HCT116 (cell line): ENCODE results near the gene E4F1. TPM values are rescaled to one million over a fixed set of nuclear protein-coding genes. Genes with fewer than 3 reads are reported as not detected.
A peak's percentile ranks its signal among the peaks of the same experiment; 100 is the strongest.

Source experiments
- ATAC-seq: fragments of 200-7000 bp; cut with Tn5 transposase; 2 replicates; pipeline ENCODE4 v1.9.1; 2020; ENCODE audit warnings: mild to moderate bottlenecking, moderate library complexity
- BruUV-seq: library from RNA; stranded (reverse); fragments of 400-500 nt; replicated peaks from 2 replicates; lab custom pipeline; 2021; lab: Mats Ljungman, UMichigan
- CTCF ChIA-PET: fragments of 300-600 bp; sonication (Branson Sonifier 250); formaldehyde crosslinking; loops from one replicate; lab custom pipeline; 2021; ENCODE audit warnings: antibody characterized with exemption; lab: Charles Lee
- POLR2A ChIA-PET: fragments of 300-600, 350-600 bp; sonication (Branson Sonifier 250); formaldehyde crosslinking; loops from one replicate; lab custom pipeline; 2021; ENCODE audit warnings: antibody characterized with exemption; lab: Charles Lee
- RAD21 ChIA-PET, 2 experiments: fragments of 300-600 bp; sonication (Branson Sonifier 250); formaldehyde crosslinking; loops; one replicate each; lab custom pipeline; 2023; ENCODE audit warnings: low total read pairs in 2 of 2; ENCODE audit not compliant: uncharacterized antibody in 2 of 2, unreplicated experiment in 2 of 2, low non-redundant PET in 1 of 2; lab: Charles Lee
- DNase-seq: peaks from one replicate; pipeline ENCODE4 v3.0.0-alpha.2; 2010; ENCODE audit warnings: low read depth, low spot score
- H2AFZ ChIP-seq: fragments of 200-600 bp; shearing (Covaris generic), sonication (generic); 2 replicates; pipeline ENCODE4 v1.6.1; 2017; ENCODE audit warnings: low read depth, mixed run types, mixed read lengths, antibody characterized with exemption, low read length; ENCODE audit not compliant: poor library complexity, severe bottlenecking
- H3K27ac ChIP-seq: 2 replicates; pipeline ENCODE4 v1.5.1; 2012; ENCODE audit warnings: low read depth, low read length
- H3K27me3 ChIP-seq: fragments of 200-600 bp; sonication (generic); 2 replicates; pipeline ENCODE4 v1.6.1; 2016; ENCODE audit warnings: mixed run types, low read length, mixed read lengths; ENCODE audit not compliant: insufficient read depth
- H3K36me3 ChIP-seq, 2 experiments: fragments of 200-500 bp in 1 of 2; fragments of 200-600 bp in 1 of 2; sonication (Bioruptor generic) in 1 of 2; sonication (generic) in 1 of 2; 2 replicates each; pipeline versions ENCODE4 v1.5.1 to v1.6.1; 2014 to 2016; ENCODE audit warnings: low read length in 2 of 2, inconsistent platforms in 1 of 2, mixed read lengths in 1 of 2, mixed run types in 1 of 2; ENCODE audit not compliant: insufficient read depth in 2 of 2, control insufficient read depth in 1 of 2
- H3K4me1 ChIP-seq, 2 experiments: fragments of 200-600 bp in 1 of 2; sonication (generic) in 1 of 2; 2 replicates each; pipeline versions ENCODE4 v1.5.1 to v1.6.1; 2012 to 2017; ENCODE audit warnings: low read length in 2 of 2, inconsistent platforms in 1 of 2, mild to moderate bottlenecking in 1 of 2, mixed read lengths in 1 of 2, mixed run types in 1 of 2, moderate library complexity in 1 of 2; ENCODE audit not compliant: insufficient read depth in 2 of 2, control insufficient read depth in 1 of 2
- H3K4me2 ChIP-seq: fragments of 200-600 bp; sonication (generic); 2 replicates; pipeline ENCODE4 v1.6.1; 2017; ENCODE audit warnings: mixed run types, low read length, mixed read lengths
- H3K4me3 ChIP-seq, 2 experiments: fragments of 200-600 bp in 1 of 2; sonication (generic) in 1 of 2; replicated peaks in 1 of 2; 2 replicates each; pipeline ENCODE4 v1.5.1; 2011 to 2016; ENCODE audit warnings: low read length in 2 of 2, control low read depth in 1 of 2, low read depth in 1 of 2, mild to moderate bottlenecking in 1 of 2, mixed read lengths in 1 of 2, mixed run types in 1 of 2
- H3K79me2 ChIP-seq: fragments of 200-600 bp; sonication (generic); 2 replicates; pipeline ENCODE4 v1.6.1; 2017; ENCODE audit warnings: mild to moderate bottlenecking, mixed run types, low read length, moderate library complexity, mixed read lengths; ENCODE audit not compliant: insufficient read depth
- H3K9ac ChIP-seq: fragments of 200-600 bp; sonication (generic); 2 replicates; pipeline ENCODE4 v1.6.1; 2016; ENCODE audit warnings: low read length, mixed read lengths
- H3K9me2 ChIP-seq: fragments of 200-600 bp; sonication (generic), shearing (Covaris generic); 2 replicates; pipeline ENCODE4 v1.6.1; 2017; ENCODE audit warnings: mixed run types, mild to moderate bottlenecking, moderate library complexity; ENCODE audit not compliant: insufficient read depth
- H3K9me3 ChIP-seq, 2 experiments: fragments of 200-500 bp in 1 of 2; fragments of 200-600 bp in 1 of 2; sonication (Bioruptor generic) in 1 of 2; sonication (generic) in 1 of 2; 2 replicates each; pipeline ENCODE4 v1.6.1; 2014 to 2017; ENCODE audit warnings: low read length in 2 of 2, mixed read lengths in 2 of 2, inconsistent platforms in 1 of 2, low read depth in 1 of 2, mild to moderate bottlenecking in 1 of 2, mixed run types in 1 of 2, moderate library complexity in 1 of 2; ENCODE audit not compliant: control insufficient read depth in 1 of 2, insufficient read depth in 1 of 2
- H4K20me1 ChIP-seq: fragments of 200-600 bp; sonication (generic), shearing (Covaris generic); 2 replicates; pipeline ENCODE4 v1.6.1; 2017; ENCODE audit warnings: mixed run types, mild to moderate bottlenecking, moderate library complexity; ENCODE audit not compliant: insufficient read depth
- ATF3 ChIP-seq: IDR thresholded peaks from 2 replicates; pipeline ENCODE4 v1.6.1; 2012
- CEBPB ChIP-seq: IDR thresholded peaks from 2 replicates; pipeline ENCODE4 v1.6.1; 2012; ENCODE audit warnings: low read depth
- CTCF ChIP-seq, 3 experiments: fragments of 200-600 bp in 1 of 3; sonication (generic) in 1 of 3; IDR thresholded peaks in 2 of 3; conservative IDR thresholded peaks in 1 of 3; 2 replicates each; pipeline ENCODE4 v1.5.1; 2012 to 2017; ENCODE audit warnings: low read depth in 2 of 3, low read length in 2 of 3, antibody characterized with exemption in 1 of 3, borderline replicate concordance in 1 of 3, control low read depth in 1 of 3, mild to moderate bottlenecking in 1 of 3, mixed read lengths in 1 of 3, mixed run types in 1 of 3, moderate library complexity in 1 of 3; ENCODE audit not compliant: insufficient read depth in 1 of 3
- FOSL1 ChIP-seq: IDR thresholded peaks from 2 replicates; pipeline ENCODE4 v1.6.1; 2012; ENCODE audit warnings: low read depth
- POLR2A ChIP-seq: IDR thresholded peaks from 2 replicates; pipeline ENCODE4 v1.7.0; 2011; ENCODE audit warnings: borderline replicate concordance; ENCODE audit not compliant: insufficient read depth, insufficient read length; ENCODE audit errors: extremely low read depth
- POLR2AphosphoS5 ChIP-seq: IDR thresholded peaks from 2 replicates; pipeline ENCODE4 v1.6.1; 2011; ENCODE audit warnings: mild to moderate bottlenecking, low read depth, low read length, moderate library complexity
- RAD21 ChIP-seq: IDR thresholded peaks from 2 replicates; pipeline ENCODE4 v1.6.1; 2012; ENCODE audit warnings: low read depth, mild to moderate bottlenecking
- TCF7L2 ChIP-seq: IDR thresholded peaks from 2 replicates; pipeline ENCODE4 v1.7.0; 2011; ENCODE audit warnings: borderline replicate concordance, inconsistent platforms; ENCODE audit not compliant: insufficient read depth, insufficient read length; ENCODE audit errors: extremely low read depth
- YY1 ChIP-seq: IDR thresholded peaks from 2 replicates; pipeline ENCODE4 v1.6.1; 2011; ENCODE audit warnings: low read length, low read depth, moderate library complexity, mild to moderate bottlenecking; ENCODE audit not compliant: insufficient replicate concordance; ENCODE audit errors: extremely low read depth
- ZBTB33 ChIP-seq: IDR thresholded peaks from 2 replicates; pipeline ENCODE4 v1.6.1; 2011; ENCODE audit warnings: mild to moderate bottlenecking, low read length, moderate library complexity; ENCODE audit not compliant: insufficient replicate concordance; ENCODE audit errors: extremely low read depth
- ZFX ChIP-seq: fragments of 450-650 bp; IDR thresholded peaks from 2 replicates; pipeline ENCODE4 v1.6.1; 2017
- ZNF274 ChIP-seq: fragments of 200-500 bp; sonication (Bioruptor generic); IDR thresholded peaks from 2 replicates; pipeline ENCODE4 v1.6.1; 2014; ENCODE audit warnings: mild to moderate bottlenecking, low read depth, low read length, inconsistent platforms
- intact Hi-C: fragments of 100-400 bp; cut with micrococcal nuclease; formaldehyde crosslinking; loops from 2 replicates; pipeline ENCODE4 v1.10.0; 2022
- total RNA-seq: library from RNA; stranded (reverse); gene quantifications from one replicate; pipeline ENCODE4 v1.2.1, GENCODE V29; 2021; ENCODE audit not compliant: unreplicated experiment
- TF ChIP-seq, protein P1 (sequence below): IDR thresholded peaks from 2 replicates; pipeline ENCODE4 v1.6.1; 2012

The E4F1 gene
- total RNA-seq, 1 experiment from 2014 or later, result 40.7 TPM

DNA sequence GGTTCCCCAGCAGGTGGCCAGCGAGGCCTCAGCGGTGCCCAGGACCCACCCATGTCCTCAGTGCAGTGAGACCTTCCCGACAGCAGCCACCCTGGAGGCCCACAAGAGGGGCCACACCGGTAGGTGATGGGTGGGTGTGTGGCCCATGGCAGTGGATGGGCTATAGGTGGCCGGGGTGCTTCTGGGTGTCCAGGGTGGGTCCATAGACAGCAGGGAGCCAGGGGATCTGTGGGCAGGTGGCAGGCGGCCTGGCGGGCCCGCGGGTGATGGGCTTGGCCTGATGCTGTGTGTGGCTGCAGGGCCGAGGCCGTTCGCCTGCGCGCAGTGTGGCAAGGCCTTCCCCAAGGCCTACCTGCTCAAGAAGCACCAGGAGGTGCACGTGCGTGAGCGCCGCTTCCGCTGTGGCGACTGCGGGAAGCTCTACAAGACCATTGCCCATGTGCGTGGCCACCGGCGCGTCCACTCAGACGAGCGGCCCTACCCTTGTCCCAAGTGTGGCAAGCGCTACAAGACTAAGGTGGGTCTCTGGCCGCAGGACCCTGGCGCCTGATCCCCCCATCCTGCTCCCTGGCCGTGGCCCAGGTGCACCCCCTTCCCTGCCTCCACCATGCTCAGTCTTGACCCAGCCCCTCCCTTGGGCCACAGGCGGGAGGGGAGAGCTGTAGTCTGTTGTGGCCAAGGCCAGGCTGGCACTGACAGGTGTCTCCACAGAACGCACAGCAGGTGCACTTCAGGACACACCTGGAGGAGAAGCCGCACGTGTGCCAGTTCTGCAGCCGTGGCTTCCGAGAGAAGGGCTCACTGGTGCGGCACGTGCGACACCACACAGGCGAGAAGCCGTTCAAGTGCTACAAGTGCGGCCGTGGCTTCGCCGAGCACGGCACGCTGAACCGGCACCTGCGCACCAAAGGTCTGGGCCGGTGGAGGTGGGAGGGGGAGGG lies 10.8 kb downstream of the E4F1 start:
- peaks cover 8% of the 10 kb centered on the region; the same call in 1 of the 2 replicates for H3K79me2 ChIP-seq
- H3K4me1 ChIP-seq, result peaks cover 0 to 10% of the 10 kb centered on the region in 2 experiments; a peak in 2 of 4 replicates
- H2AFZ ChIP-seq, result no peak overlapping the region
- CTCF ChIA-PET, result no interaction called here
- POLR2A ChIA-PET, result no interaction called here
- H3K36me3 ChIP-seq, result peaks cover 8 to 12% of the 10 kb centered on the region in 2 experiments; a peak in 3 of 4 replicates
- TF ChIP-seq CTCF (IDR thresholded peaks at IDR 0.05 in 2 of 3, conservative IDR thresholded peaks at IDR 0.05 in 1 of 3; ENCODE audit: borderline replicate concordance in 1 of 3, insufficient read depth in 1 of 3, low read depth in 2 of 3, low read length in 2 of 3) (0 out of 6 replicates have a peak, but pooled peaks of 1 of the 3 experiments have one; percentile 5), ZFX (0 out of 2 replicates have a peak, but pooled peaks have one; percentile 9), ATF3 (no peak)
- no peak overlapping the region for H3K4me3 ChIP-seq
- H3K9me2 ChIP-seq, result no peaks in the 10 kb centered on the region
- no peak overlapping the region; the same call in 1 of the 2 replicates for H3K27ac ChIP-seq
- intact Hi-C loops, result no loop called here
- H3K9ac ChIP-seq, result no peak overlapping the region
- ATAC-seq (0 out of 2 replicates have a peak, but pooled peaks have one; percentile 5), DNase-seq (no peak)
- no TSS peak for BruUV-seq
- no peak overlapping the region for H3K4me2 ChIP-seq
- no peaks in the 10 kb centered on the region for H3K27me3 ChIP-seq
- no peaks in the 10 kb centered on the region for H3K9me3 ChIP-seq
- H4K20me1 ChIP-seq, result no peaks in the 10 kb centered on the region
- RAD21 ChIA-PET, result interaction anchor here in 1 of 2 experiments (0.6 kb wide), 1 partner anchor 8 kb away, joined by 4 read pairs; no protein-coding TSS in a partner anchor

GRCh38 chr16:2234813-2235170 lies 11.4 kb downstream of the E4F1 start:
- H4K20me1 ChIP-seq, result no peaks in the 10 kb centered on the region
- ChIA-PET POLR2A (interaction anchor here (1.2 kb wide), 1 partner anchor 17 kb away, joined by 3 read pairs; the partner anchor contains the start of gene ECI1), CTCF (no interaction called here), RAD21 (no interaction called here)
- H3K4me1 ChIP-seq, result peaks cover 0 to 14% of the 10 kb centered on the region in 2 experiments; a peak in 2 of 4 replicates
- H3K9ac ChIP-seq, result no peak overlapping the region
- H3K79me2 ChIP-seq, result peaks cover 3% of the 10 kb centered on the region; the same call in 1 of the 2 replicates
- H3K27ac ChIP-seq, result no peak overlapping the region
- peaks cover 5 to 6% of the 10 kb centered on the region in 2 experiments; a peak in 2 of 4 replicates for H3K36me3 ChIP-seq
- DNase-seq (no peak), ATAC-seq (no peak)
- H3K4me2 ChIP-seq, result no peak overlapping the region
- H3K9me3 ChIP-seq, result no peaks in the 10 kb centered on the region
- H3K4me3 ChIP-seq, result no peak overlapping the region
- intact Hi-C loops, result no loop called here
- BruUV-seq, result no TSS peak
- H3K9me2 ChIP-seq, result no peaks in the 10 kb centered on the region
- H2AFZ ChIP-seq, result no peak overlapping the region
- H3K27me3 ChIP-seq, result no peaks in the 10 kb centered on the region
- no peak for TF ChIP-seq RAD21
- TF ChIP-seq POLR2AphosphoS5, result no peak
- TF ChIP-seq, protein P1, sequence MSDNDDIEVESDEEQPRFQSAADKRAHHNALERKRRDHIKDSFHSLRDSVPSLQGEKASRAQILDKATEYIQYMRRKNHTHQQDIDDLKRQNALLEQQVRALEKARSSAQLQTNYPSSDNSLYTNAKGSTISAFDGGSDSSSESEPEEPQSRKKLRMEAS, result no peak
- TF ChIP-seq POLR2A, result no peak
- no peak for TF ChIP-seq TCF7L2
- TF ChIP-seq ZBTB33, result no peak
- TF ChIP-seq ZNF274, result no peak
- TF ChIP-seq FOSL1, result no peak
- no peak for TF ChIP-seq CEBPB
- TF ChIP-seq ZFX, result no peak
- no peak for TF ChIP-seq YY1
